MV-4-11 (cell line): ENCODE data around the gene KRTAP5-5.
A peak's percentile ranks its signal among the peaks of the same experiment; 100 is the strongest.
"Not testable (repeated sequence)": the region's sequence is repeated elsewhere in the genome, so short reads cannot be mapped to it uniquely, and the experiment has no call there.

Experiments
- DNase-seq: peaks from one replicate; lab custom pipeline; 2025; lab: John Stamatoyannopoulos, UW

Gene KRTAP5-5

GRCh38 chr11:1629326-1630185 is at the start of gene KRTAP5-5:
Gene KRTAP5-5 (plus strand): TSS chr11:1629775. CDS start chr11:1629841, 66 bp downstream.
- DNase-seq, result no peak

- DNase-seq, result no peak
These were observed 47.6 kb upstream of the KRTAP5-5 start for GRCh38 chr11:1581976-1582375.

GRCh38 chr11:1582909-1583308 is 46.7 kb upstream of the KRTAP5-5 start:
- DNase-seq, result not testable (repeated sequence)

GRCh38 chr11:1584661-1585370 is 44.8 kb upstream of the KRTAP5-5 start, which contains the start of gene KRTAP5-1:
Gene KRTAP5-1 (minus strand): TSS chr11:1585283. CDS start chr11:1585249, 34 bp downstream.
- not testable (repeated sequence) for DNase-seq

- no peak for DNase-seq
These were observed 42.9 kb upstream of the KRTAP5-5 start for GRCh38 chr11:1586699-1587098.

- peak; percentile 82 for DNase-seq
These were observed 40.2 kb upstream of the KRTAP5-5 start for GRCh38 chr11:1589191-1589963.

GRCh38 chr11:1589996-1590395 is 39.6 kb upstream of the KRTAP5-5 start:
- DNase-seq, result no peak

GRCh38 chr11:1592628-1593027 is 36.9 kb upstream of the KRTAP5-5 start:
- no peak for DNase-seq

- DNase-seq, result not testable (repeated sequence)
These were observed 33.5 kb upstream of the KRTAP5-5 start for GRCh38 chr11:1595994-1596575.

GRCh38 chr11:1596576-1597121 is 32.9 kb upstream of the KRTAP5-5 start:
- not testable (repeated sequence) for DNase-seq

GRCh38 chr11:1597331-1597993 is 32.1 kb upstream of the KRTAP5-5 start:
- no peak for DNase-seq

- no peak for DNase-seq
These were observed 31.6 kb upstream of the KRTAP5-5 start, which contains the start of gene KRTAP5-2 for GRCh38 chr11:1597994-1598380. Gene KRTAP5-2 (minus strand): TSS chr11:1598294. CDS start chr11:1598250, 44 bp downstream.

- DNase-seq, result not testable (repeated sequence)
These were observed 31.2 kb upstream of the KRTAP5-5 start for GRCh38 chr11:1598406-1598805.

- DNase-seq, result no peak
These were observed 30.8 kb upstream of the KRTAP5-5 start for GRCh38 chr11:1598816-1599215.

GRCh38 chr11:1600626-1601025 is 28.9 kb upstream of the KRTAP5-5 start:
- no peak for DNase-seq

- DNase-seq, result not testable (repeated sequence)
These were observed 27.9 kb upstream of the KRTAP5-5 start for GRCh38 chr11:1601663-1602062.

- no peak for DNase-seq
These were observed 25.9 kb upstream of the KRTAP5-5 start for GRCh38 chr11:1603629-1604028.

- DNase-seq, result no peak
These were observed 25.4 kb upstream of the KRTAP5-5 start for GRCh38 chr11:1604181-1604580.

- DNase-seq, result no peak
These were observed 24.9 kb upstream of the KRTAP5-5 start for GRCh38 chr11:1604711-1605110.

GRCh38 chr11:1605923-1606322 is 23.7 kb upstream of the KRTAP5-5 start:
- peak; percentile 69 for DNase-seq
